Measurements from ENCODE around the gene SV2B. TPM values are rescaled to one million over a fixed set of nuclear protein-coding genes. Genes with fewer than 3 reads are reported as not detected.
"Not testable (repeated sequence)": the region's sequence is repeated elsewhere in the genome, so short reads cannot be mapped to it uniquely, and the experiment has no call there.

SV2B gene
- total RNA-seq, 1 donor from 2014 or later: 0.87 TPM

GRCh38 chr15:91072161-91072560, 27.9 kb upstream of the SV2B start:
- Histone ChIP-seq H3K9me3 (no peaks in the 10 kb centered on the region), H3K27me3 (peaks cover 34% of the 10 kb centered on the region), H3K4me3 (no peak overlapping the region), H3K36me3 (no peaks in the 10 kb centered on the region), H3K27ac (no peak overlapping the region), H3K4me1 (no peaks in the 10 kb centered on the region)
- DNase-seq: no peak
- ATAC-seq: no peak
- intact Hi-C loops (cut with DNase I): no loop called here
- TF ChIP-seq CTCF (IDR thresholded peaks at IDR 0.05): no peak

GRCh38 chr15:91073077-91073476, 27.0 kb upstream of the SV2B start:
- Histone ChIP-seq H3K4me3 (no peak overlapping the region), H3K9me3 (no peaks in the 10 kb centered on the region), H3K27ac (no peak overlapping the region), H3K36me3 (no peaks in the 10 kb centered on the region), H3K4me1 (no peaks in the 10 kb centered on the region), H3K27me3 (peaks cover 34% of the 10 kb centered on the region)
- intact Hi-C loops (cut with DNase I): no loop called here
- no peak for DNase-seq
- no peak for TF ChIP-seq CTCF (IDR thresholded peaks at IDR 0.05)
- ATAC-seq: no peak

- ATAC-seq: no peak
- H3K27ac ChIP-seq: no peak overlapping the region
- intact Hi-C loops (cut with DNase I): no loop called here
- no peaks in the 10 kb centered on the region for H3K36me3 ChIP-seq
- H3K27me3 ChIP-seq: peaks cover 31% of the 10 kb centered on the region
- no peak overlapping the region for H3K4me3 ChIP-seq
- H3K9me3 ChIP-seq: no peaks in the 10 kb centered on the region
- no peak for DNase-seq
- no peak for TF ChIP-seq CTCF (IDR thresholded peaks at IDR 0.05)
- H3K4me1 ChIP-seq: no peaks in the 10 kb centered on the region
Observed at GRCh38 chr15:91073768-91074167, 26.3 kb upstream of the SV2B start.

GRCh38 chr15:91075739-91076138, 24.3 kb upstream of the SV2B start:
- Histone ChIP-seq H3K27me3 (peaks cover 16% of the 10 kb centered on the region), H3K9me3 (no peaks in the 10 kb centered on the region), H3K27ac (no peak overlapping the region), H3K36me3 (no peaks in the 10 kb centered on the region), H3K4me1 (no peaks in the 10 kb centered on the region), H3K4me3 (no peak overlapping the region)
- DNase-seq (no peak), ATAC-seq (no peak)
- intact Hi-C loops (cut with DNase I): no loop called here
- no peak for TF ChIP-seq CTCF (IDR thresholded peaks at IDR 0.05)

- intact Hi-C loops (cut with DNase I): no loop called here
- DNase-seq (no peak), ATAC-seq (no peak)
- Histone ChIP-seq H3K4me3 (no peak overlapping the region), H3K4me1 (no peaks in the 10 kb centered on the region), H3K27ac (no peak overlapping the region), H3K36me3 (no peaks in the 10 kb centered on the region), H3K27me3 (peaks cover 3% of the 10 kb centered on the region), H3K9me3 (no peaks in the 10 kb centered on the region)
- no peak for TF ChIP-seq CTCF (IDR thresholded peaks at IDR 0.05)
Observed at GRCh38 chr15:91077029-91077428, 23.0 kb upstream of the SV2B start.

- H3K9me3 ChIP-seq; intact Hi-C loops (cut with DNase I); H3K27ac ChIP-seq; H3K4me3 ChIP-seq; H3K36me3 ChIP-seq; H3K4me1 ChIP-seq; DNase-seq; ATAC-seq: not testable (repeated sequence)
- H3K27me3 ChIP-seq: peaks cover 35% of the 10 kb centered on the region
Observed at GRCh38 chr15:91093866-91094265, 6.2 kb upstream of the SV2B start.

Data from upper lobe of right lung (tissue), 1 donor.